ENCODE results near the gene PRKRA. TPM values are rescaled to one million over a fixed set of nuclear protein-coding genes. Genes with fewer than 3 reads are reported as not detected.

Gene PRKRA
- polyA plus RNA-seq, 1 donor from 2014 or later = 91.8 TPM

- H3K4me2 ChIP-seq (ENCODE audit: low read length) = no peak overlapping the region
- no peaks in the 10 kb centered on the region for H3F3A ChIP-seq (ENCODE audit: insufficient read depth, low read length, poor library complexity, severe bottlenecking)
- H3K9ac ChIP-seq (ENCODE audit: low read length) = no peak overlapping the region
- H2AFZ ChIP-seq (ENCODE audit: low read depth, low read length) = no peak overlapping the region
- no peaks in the 10 kb centered on the region for H3K27me3 ChIP-seq (ENCODE audit: insufficient read depth, low read depth, low read length)
- H3K27ac ChIP-seq (ENCODE audit: low read length) = no peak overlapping the region
- H3K9me3 ChIP-seq (ENCODE audit: low read length) = no peaks in the 10 kb centered on the region
- no peak overlapping the region for H3K4me3 ChIP-seq (ENCODE audit: low read length)
- TF ChIP-seq EZH2 (IDR thresholded peaks at IDR 0.05; ENCODE audit: borderline replicate concordance, insufficient read depth, low read length, poor library complexity, severe bottlenecking) (no peak), TAF1 (IDR thresholded peaks at IDR 0.05; ENCODE audit: low read depth) (no peak), POLR2AphosphoS5 (IDR thresholded peaks at IDR 0.05) (no peak)
- no peaks in the 10 kb centered on the region for H3K79me2 ChIP-seq (replicated peaks; ENCODE audit: insufficient read depth, low read length)
- H4K20me1 ChIP-seq (ENCODE audit: insufficient read depth) = no peaks in the 10 kb centered on the region
- no peaks in the 10 kb centered on the region for H3K9me2 ChIP-seq (ENCODE audit: insufficient read depth, low read length)
- peaks cover 15% of the 10 kb centered on the region for H3K36me3 ChIP-seq (ENCODE audit: insufficient read depth, low read length)
Observed at GRCh38 chr2:178386986-178387597, 63.9 kb downstream of the PRKRA start.

DNA sequence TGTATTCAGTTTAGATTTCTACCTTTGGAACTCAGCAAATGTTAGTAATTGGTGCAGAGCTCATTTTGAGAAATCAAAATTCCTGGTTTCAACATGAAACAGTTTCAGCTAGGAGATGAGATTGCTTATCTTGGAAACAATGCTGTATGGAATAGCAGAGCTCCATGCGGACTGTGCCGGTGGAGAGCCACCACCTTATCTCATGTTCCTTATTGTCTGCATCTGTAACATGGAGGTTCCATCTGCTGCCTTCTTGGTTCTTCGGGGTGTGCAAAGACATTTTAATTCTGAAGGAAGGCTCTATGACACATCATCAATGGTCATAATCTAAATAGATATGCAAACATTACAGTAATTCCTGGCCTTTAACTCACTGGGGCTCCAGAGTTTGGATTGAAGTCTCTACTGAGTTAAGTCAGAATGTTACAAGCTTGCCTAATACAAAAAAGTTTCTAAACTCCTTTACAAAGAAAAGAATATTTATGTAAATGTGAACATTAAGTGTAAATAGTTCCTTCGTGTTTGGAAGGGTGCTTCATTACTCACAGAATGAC lies 65.3 kb downstream of the PRKRA start:
- H3K4me3 ChIP-seq (ENCODE audit: low read length) = no peak overlapping the region
- H2AFZ ChIP-seq (ENCODE audit: low read depth, low read length) = no peak overlapping the region
- no peaks in the 10 kb centered on the region for H3K27me3 ChIP-seq (ENCODE audit: insufficient read depth, low read depth, low read length)
- H3K9me2 ChIP-seq (ENCODE audit: insufficient read depth, low read length) = no peaks in the 10 kb centered on the region
- H3K4me2 ChIP-seq (ENCODE audit: low read length) = no peak overlapping the region
- no peaks in the 10 kb centered on the region for H3K79me2 ChIP-seq (replicated peaks; ENCODE audit: insufficient read depth, low read length)
- no peak overlapping the region for H3K27ac ChIP-seq (ENCODE audit: low read length)
- no peaks in the 10 kb centered on the region for H4K20me1 ChIP-seq (ENCODE audit: insufficient read depth)
- no peaks in the 10 kb centered on the region for H3F3A ChIP-seq (ENCODE audit: insufficient read depth, low read length, poor library complexity, severe bottlenecking)
- TF ChIP-seq EP300 (conservative IDR thresholded peaks at IDR 0.05; ENCODE audit: poor library complexity, severe bottlenecking) (no peak), SMC3 (conservative IDR thresholded peaks at IDR 0.05; ENCODE audit: poor library complexity) (no peak), MXI1 (conservative IDR thresholded peaks at IDR 0.05; ENCODE audit: poor library complexity, severe bottlenecking) (no peak), RAD21 (conservative IDR thresholded peaks at IDR 0.05) (no peak), EZH2 (IDR thresholded peaks at IDR 0.05; ENCODE audit: borderline replicate concordance, insufficient read depth, low read length, poor library complexity, severe bottlenecking) (no peak), TAF1 (IDR thresholded peaks at IDR 0.05; ENCODE audit: low read depth) (no peak), POLR2AphosphoS5 (IDR thresholded peaks at IDR 0.05) (no peak)
- TF ChIP-seq, protein P1, sequence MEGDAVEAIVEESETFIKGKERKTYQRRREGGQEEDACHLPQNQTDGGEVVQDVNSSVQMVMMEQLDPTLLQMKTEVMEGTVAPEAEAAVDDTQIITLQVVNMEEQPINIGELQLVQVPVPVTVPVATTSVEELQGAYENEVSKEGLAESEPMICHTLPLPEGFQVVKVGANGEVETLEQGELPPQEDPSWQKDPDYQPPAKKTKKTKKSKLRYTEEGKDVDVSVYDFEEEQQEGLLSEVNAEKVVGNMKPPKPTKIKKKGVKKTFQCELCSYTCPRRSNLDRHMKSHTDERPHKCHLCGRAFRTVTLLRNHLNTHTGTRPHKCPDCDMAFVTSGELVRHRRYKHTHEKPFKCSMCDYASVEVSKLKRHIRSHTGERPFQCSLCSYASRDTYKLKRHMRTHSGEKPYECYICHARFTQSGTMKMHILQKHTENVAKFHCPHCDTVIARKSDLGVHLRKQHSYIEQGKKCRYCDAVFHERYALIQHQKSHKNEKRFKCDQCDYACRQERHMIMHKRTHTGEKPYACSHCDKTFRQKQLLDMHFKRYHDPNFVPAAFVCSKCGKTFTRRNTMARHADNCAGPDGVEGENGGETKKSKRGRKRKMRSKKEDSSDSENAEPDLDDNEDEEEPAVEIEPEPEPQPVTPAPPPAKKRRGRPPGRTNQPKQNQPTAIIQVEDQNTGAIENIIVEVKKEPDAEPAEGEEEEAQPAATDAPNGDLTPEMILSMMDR (IDR thresholded peaks at IDR 0.05; ENCODE audit: poor library complexity, severe bottlenecking) = no peak
- TF ChIP-seq, protein P2, sequence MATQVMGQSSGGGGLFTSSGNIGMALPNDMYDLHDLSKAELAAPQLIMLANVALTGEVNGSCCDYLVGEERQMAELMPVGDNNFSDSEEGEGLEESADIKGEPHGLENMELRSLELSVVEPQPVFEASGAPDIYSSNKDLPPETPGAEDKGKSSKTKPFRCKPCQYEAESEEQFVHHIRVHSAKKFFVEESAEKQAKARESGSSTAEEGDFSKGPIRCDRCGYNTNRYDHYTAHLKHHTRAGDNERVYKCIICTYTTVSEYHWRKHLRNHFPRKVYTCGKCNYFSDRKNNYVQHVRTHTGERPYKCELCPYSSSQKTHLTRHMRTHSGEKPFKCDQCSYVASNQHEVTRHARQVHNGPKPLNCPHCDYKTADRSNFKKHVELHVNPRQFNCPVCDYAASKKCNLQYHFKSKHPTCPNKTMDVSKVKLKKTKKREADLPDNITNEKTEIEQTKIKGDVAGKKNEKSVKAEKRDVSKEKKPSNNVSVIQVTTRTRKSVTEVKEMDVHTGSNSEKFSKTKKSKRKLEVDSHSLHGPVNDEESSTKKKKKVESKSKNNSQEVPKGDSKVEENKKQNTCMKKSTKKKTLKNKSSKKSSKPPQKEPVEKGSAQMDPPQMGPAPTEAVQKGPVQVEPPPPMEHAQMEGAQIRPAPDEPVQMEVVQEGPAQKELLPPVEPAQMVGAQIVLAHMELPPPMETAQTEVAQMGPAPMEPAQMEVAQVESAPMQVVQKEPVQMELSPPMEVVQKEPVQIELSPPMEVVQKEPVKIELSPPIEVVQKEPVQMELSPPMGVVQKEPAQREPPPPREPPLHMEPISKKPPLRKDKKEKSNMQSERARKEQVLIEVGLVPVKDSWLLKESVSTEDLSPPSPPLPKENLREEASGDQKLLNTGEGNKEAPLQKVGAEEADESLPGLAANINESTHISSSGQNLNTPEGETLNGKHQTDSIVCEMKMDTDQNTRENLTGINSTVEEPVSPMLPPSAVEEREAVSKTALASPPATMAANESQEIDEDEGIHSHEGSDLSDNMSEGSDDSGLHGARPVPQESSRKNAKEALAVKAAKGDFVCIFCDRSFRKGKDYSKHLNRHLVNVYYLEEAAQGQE (IDR thresholded peaks at IDR 0.05; ENCODE audit: borderline replicate concordance) = no peak
- no peaks in the 10 kb centered on the region for H3K9me3 ChIP-seq (ENCODE audit: low read length)
- H3K9ac ChIP-seq (ENCODE audit: low read length) = no peak overlapping the region
- peaks cover 15% of the 10 kb centered on the region for H3K36me3 ChIP-seq (ENCODE audit: insufficient read depth, low read length)
